NCI-H2171 (cell line): ENCODE data around the gene THAP2.

Experiments used
- DNase-seq: peaks from one replicate; lab custom pipeline; 2025; lab: John Stamatoyannopoulos, UW

The THAP2 gene

GRCh38 chr12:71703206-71703605 is 39.1 kb downstream of the THAP2 start:
- DNase-seq: peak; percentile 73

DNA sequence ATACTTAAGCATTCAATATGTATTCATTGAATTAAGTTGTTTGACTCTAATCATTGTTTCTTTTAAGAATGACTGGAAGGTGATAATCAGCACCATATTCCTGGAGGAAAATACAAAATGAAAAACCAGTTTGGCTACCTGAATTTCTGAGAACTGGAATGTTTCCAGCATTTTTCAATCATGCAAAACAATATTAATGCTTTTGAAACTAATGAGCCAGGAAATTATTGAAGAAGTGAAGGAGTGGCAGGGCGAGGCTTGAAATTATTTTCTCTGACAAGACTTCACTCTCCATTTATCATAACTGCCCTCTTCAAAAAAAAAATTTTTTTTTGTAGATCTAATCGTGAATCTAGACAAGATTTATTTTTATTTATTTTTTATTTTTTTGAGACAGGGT is 40.8 kb downstream of the THAP2 start:
- no peak for DNase-seq

DNA sequence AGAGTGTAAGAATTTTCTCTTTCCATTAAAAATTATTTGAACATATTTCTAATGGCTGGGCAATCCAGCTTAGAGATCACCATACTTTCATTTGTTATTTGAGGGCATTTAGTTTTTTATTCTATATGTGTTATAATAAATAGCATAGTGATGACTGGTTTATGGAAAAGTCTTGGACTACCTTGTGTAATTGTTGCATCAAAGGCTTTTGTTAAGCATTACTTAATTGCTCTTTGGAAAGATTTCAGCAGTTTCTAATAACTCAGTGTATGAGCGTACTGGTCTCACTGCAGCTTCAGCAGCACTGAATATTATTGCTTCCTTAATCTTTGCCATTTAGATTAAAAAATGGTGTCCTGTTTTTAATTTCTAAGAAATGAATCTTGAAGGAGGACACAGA is 44.6 kb downstream of the THAP2 start:
- no peak for DNase-seq

DNA sequence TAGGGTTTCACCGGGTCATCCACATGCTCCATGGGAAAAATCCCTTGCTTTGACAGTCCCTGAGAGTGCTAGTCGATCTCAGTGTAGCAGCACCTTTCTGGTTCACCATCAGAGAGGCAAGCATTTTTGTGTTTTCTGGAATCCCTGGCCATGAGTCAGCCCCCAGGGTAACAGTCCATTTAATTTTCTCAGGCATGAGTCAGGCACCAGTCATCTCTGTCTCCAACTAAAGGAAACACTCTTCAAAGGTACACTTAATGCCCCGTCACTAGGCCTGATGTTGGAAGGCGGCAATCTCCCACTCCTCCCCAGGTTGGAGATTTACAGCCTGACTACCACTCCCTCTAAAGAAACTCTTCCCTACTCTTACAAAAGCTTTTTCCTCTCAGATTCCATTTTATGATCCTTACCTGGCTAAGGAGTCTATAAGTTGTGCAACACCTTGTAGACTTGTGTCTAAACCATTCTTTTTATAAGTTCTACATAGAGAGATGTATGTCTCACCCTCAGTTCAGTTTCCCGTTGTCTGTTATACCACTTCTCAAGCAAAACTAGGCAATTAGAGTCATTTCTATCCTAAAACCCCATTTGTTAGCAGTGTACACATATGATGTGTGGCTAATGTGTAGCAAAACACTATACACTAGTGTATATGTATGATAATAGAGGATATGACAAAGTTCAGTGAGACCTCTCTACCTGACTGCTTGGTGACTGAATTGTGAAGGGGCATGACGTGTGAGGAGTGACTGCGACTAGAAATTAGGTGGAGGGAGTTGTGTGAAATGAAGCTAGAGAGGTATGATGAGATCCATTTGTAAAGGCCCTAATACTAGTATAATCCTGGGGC is 46.4 kb downstream of the THAP2 start:
- no peak for DNase-seq

DNA sequence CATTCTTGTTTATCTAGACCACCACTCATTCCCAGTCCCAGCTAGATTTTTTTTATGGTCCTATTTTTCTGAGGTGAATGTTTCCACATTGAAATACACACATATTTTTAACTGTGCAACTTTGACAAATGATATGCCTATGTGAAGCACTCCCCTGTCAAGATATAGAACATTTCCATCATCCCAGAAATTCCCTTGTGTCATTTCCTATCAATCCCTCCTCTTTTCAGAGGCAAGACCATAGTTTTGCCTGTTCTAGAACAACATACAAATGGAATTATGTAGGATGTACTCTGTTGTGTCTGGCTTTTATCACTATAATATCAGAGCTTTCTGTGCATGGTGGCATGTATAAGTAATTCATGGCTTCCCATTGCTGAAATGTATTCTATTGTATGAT is 54.5 kb downstream of the THAP2 start:
- no peak for DNase-seq

DNA sequence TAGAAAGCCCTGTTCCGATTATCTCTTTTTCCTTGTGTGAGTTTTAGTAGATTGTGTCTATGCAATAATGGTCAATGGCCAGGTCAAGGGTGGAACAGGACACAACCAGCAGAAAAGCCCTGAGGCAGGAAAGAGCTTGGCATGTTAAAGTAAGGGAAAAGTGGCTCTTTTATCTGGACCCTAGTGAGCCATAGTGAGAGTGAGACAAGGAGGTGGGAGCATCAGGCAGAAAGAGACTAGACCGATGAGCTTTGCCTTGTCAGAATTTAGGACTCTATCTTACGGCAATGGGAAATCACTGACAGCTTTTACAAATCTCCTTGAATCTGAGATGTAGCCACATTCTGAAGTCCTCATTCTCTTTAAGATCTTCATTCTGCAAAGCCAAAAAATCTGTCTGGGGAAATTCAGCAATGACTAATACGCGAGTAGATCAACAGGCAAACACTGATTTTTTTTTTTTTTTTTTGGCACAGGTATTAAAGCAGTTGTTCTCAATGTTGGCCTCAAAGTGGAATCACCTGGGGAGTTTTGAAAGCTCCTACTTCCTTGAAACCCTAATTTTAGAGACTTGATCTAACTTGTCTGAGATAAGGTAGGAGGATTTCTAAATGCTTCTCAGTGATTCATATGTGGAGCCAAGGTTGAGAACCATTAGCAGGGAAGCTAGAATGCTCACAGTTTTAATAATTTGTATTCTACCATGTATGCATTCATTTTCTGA is 55.7 kb downstream of the THAP2 start:
- DNase-seq: no peak

- DNase-seq: no peak
Measured at GRCh38 chr12:71721783-71722505, 57.8 kb downstream of the THAP2 start.

DNA sequence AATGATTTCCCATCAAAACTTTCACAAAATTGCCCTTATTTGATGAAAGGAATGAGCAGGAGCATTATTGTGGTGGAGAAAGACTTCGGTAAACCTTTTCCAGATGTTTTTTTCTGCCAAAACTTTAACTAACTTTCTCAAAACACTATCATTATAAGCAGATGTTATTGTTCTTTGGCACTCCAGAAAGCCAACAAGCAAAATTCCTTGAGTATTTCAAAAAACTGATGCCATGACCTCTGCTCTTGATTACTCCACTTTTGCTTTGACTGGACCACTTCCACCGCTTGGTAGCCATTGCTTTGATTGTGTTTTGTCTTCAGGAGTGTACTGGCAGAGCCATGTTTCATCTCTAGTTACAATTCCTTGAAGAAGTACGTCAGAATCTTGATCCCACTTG is 60.9 kb downstream of the THAP2 start:
- no peak for DNase-seq

DNA sequence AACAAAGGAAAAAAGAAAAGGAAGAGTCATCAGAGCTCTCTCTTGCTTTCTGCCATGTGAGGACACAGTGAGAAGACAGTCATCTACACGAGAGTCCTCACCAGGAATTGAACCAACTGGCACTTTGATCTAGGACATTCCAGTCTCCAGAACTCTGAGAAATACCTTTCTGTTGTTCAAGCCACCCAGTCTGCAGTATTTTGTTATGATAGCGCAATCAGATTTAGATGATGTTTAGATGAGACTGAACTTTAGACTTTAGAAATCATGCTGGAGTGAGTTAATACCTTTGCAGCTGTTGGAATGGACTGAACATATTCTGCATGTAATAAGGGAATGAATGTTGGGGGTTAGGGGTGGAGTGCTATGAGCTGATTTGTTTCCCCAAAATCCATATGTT is 62.4 kb downstream of the THAP2 start:
- no peak for DNase-seq

GRCh38 chr12:71727958-71728357 is 63.9 kb downstream of the THAP2 start:
- DNase-seq: no peak
